GM23338 (cell line): ENCODE data around the gene MAMDC2. TPM values are rescaled to one million over a fixed set of nuclear protein-coding genes. Genes with fewer than 3 reads are reported as not detected.

Experiments used
- ATAC-seq: fragments of 200-7000 bp; cut with Tn5 transposase; 3 replicates; pipeline ENCODE4 v1.9.1; 2020
- DNase-seq: peaks from one replicate; pipeline ENCODE4 v3.0.0-alpha.2; 2015; ENCODE audit warnings: low spot score
- H2AFZ ChIP-seq: fragments of 200-600 bp; sonication (generic); 2 replicates; pipeline ENCODE4 v1.8.0; 2016; ENCODE audit warnings: antibody characterized with exemption, mild to moderate bottlenecking, moderate library complexity
- H3F3A ChIP-seq: fragments of 200-600 bp; sonication (generic); replicated peaks from 2 replicates; pipeline ENCODE4 v1.8.0; 2017; ENCODE audit warnings: antibody characterized with exemption, mixed run types, low read depth
- H3K27ac ChIP-seq: fragments of 200-600 bp; sonication (generic); 2 replicates; pipeline ENCODE4 v1.6.1; 2016; ENCODE audit warnings: low read depth
- H3K27me3 ChIP-seq: fragments of 200-600 bp; sonication (generic); 2 replicates; pipeline ENCODE4 v1.8.0; 2016; ENCODE audit warnings: mild to moderate bottlenecking, mixed run types, moderate library complexity; ENCODE audit not compliant: insufficient read depth
- H3K36me3 ChIP-seq: fragments of 200-600 bp; sonication (generic); 2 replicates; pipeline ENCODE4 v1.8.0; 2016; ENCODE audit warnings: mild to moderate bottlenecking; ENCODE audit not compliant: insufficient read depth
- H3K4me1 ChIP-seq: fragments of 200-600 bp; sonication (generic); 2 replicates; pipeline ENCODE4 v1.8.0; 2016; ENCODE audit warnings: mild to moderate bottlenecking, moderate library complexity; ENCODE audit not compliant: insufficient read depth
- H3K4me2 ChIP-seq: fragments of 200-600 bp; sonication (generic); 2 replicates; pipeline ENCODE4 v1.7.1; 2017; ENCODE audit warnings: mixed run types
- H3K4me3 ChIP-seq: fragments of 200-600 bp; sonication (generic); 2 replicates; pipeline ENCODE4 v1.6.1; 2016; ENCODE audit warnings: mixed run types
- H3K79me2 ChIP-seq: fragments of 200-600 bp; sonication (generic); replicated peaks from 2 replicates; pipeline ENCODE4 v1.8.0; 2017; ENCODE audit warnings: mild to moderate bottlenecking; ENCODE audit not compliant: insufficient read depth
- H3K9me2 ChIP-seq: fragments of 200-600 bp; sonication (generic); 2 replicates; pipeline ENCODE4 v1.8.0; 2017; ENCODE audit not compliant: insufficient read depth
- H4K20me1 ChIP-seq: fragments of 200-600 bp; sonication (generic); replicated peaks from 2 replicates; pipeline ENCODE4 v1.8.0; 2017; ENCODE audit warnings: mild to moderate bottlenecking; ENCODE audit not compliant: insufficient read depth
- H3K27ac Mint-ChIP-seq: 2 replicates; pipeline ENCODE4 v1.8.0; 2020; ENCODE audit warnings: inconsistent platforms, mild to moderate bottlenecking, moderate library complexity, mixed read lengths
- H3K27me3 Mint-ChIP-seq: 3 replicates; pipeline ENCODE4 v1.8.0; 2022; ENCODE audit warnings: low read depth, mild to moderate bottlenecking, moderate library complexity, mixed read lengths, inconsistent platforms; ENCODE audit not compliant: insufficient read depth, poor library complexity
- H3K36me3 Mint-ChIP-seq: 3 replicates; pipeline ENCODE4 v1.8.0; 2021; ENCODE audit warnings: low read depth, mild to moderate bottlenecking, inconsistent platforms, moderate library complexity, mixed read lengths
- H3K4me1 Mint-ChIP-seq: 3 replicates; pipeline ENCODE4 v1.8.0; 2020; ENCODE audit warnings: mild to moderate bottlenecking, inconsistent platforms, mixed read lengths
- H3K4me3 Mint-ChIP-seq: 3 replicates; pipeline ENCODE4 v1.8.0; 2021; ENCODE audit warnings: moderate library complexity, mild to moderate bottlenecking, inconsistent platforms, mixed read lengths
- H3K9me3 Mint-ChIP-seq: 3 replicates; pipeline ENCODE4 v1.8.0; 2020; ENCODE audit warnings: moderate library complexity, mild to moderate bottlenecking, inconsistent platforms, mixed read lengths
- EZH2phosphoT487 ChIP-seq: fragments of 200-600 bp; sonication (generic); IDR thresholded peaks from one replicate; pipeline ENCODE4 v1.8.1; 2018; ENCODE audit warnings: antibody characterized with exemption; ENCODE audit not compliant: unreplicated experiment
- JUNB ChIP-seq: IDR thresholded peaks from one replicate; pipeline ENCODE4 v1.6.1; 2016; ENCODE audit warnings: antibody characterized with exemption; ENCODE audit not compliant: unreplicated experiment
- NANOG ChIP-seq: IDR thresholded peaks from 2 replicates; pipeline ENCODE4 v1.6.1; 2016; ENCODE audit warnings: antibody characterized with exemption, borderline replicate concordance
- POLR2AphosphoS5 ChIP-seq: IDR thresholded peaks from 2 replicates; pipeline ENCODE4 v1.6.1; 2016; ENCODE audit warnings: antibody characterized with exemption, low read depth
- STAT1 ChIP-seq: IDR thresholded peaks from one replicate; pipeline ENCODE4 v1.6.1; 2016; ENCODE audit warnings: antibody characterized with exemption; ENCODE audit not compliant: unreplicated experiment
- ZNF114 ChIP-seq: fragments of 250-450 bp; sonication (Bioruptor Pico); IDR thresholded peaks from 2 replicates; pipeline ENCODE4 v1.5.0; 2020; ENCODE audit warnings: mild to moderate bottlenecking, moderate library complexity
- ZNF331 ChIP-seq: fragments of 250-450 bp; sonication (Bioruptor Pico); IDR thresholded peaks from 2 replicates; pipeline ENCODE4 v1.5.0; 2020; ENCODE audit warnings: low read depth, mild to moderate bottlenecking, moderate library complexity
- ZNF462 ChIP-seq: fragments of 250-450 bp; sonication (Bioruptor Pico); IDR thresholded peaks from 2 replicates; pipeline ENCODE4 v1.5.0; 2020; ENCODE audit warnings: mild to moderate bottlenecking, moderate library complexity
- polyA plus RNA-seq: library from polyadenylated mRNA; unstranded; fragments of >200 nt; fragmentation: Nextera tagmentation; extraction: Ambion mirVana; gene quantifications from 2 replicates; pipeline ENCODE4 v1.2.1, GENCODE V29; 2016
- total RNA-seq: library from RNA; depleted of rRNA; stranded (reverse); fragments of >200 nt; shearing (Covaris generic); gene quantifications from 2 replicates; pipeline ENCODE4 v1.2.3, GENCODE V29; 2014
- TF ChIP-seq, protein P1 (sequence below), 2 experiments: fragments of 200-600 bp in 1 of 2; sonication (generic) in 1 of 2; conservative IDR thresholded peaks; 2 replicates each; pipeline versions ENCODE4 v1.5.1 to v1.6.1; 2016 to 2017; ENCODE audit warnings: antibody characterized with exemption in 2 of 2, low read depth in 2 of 2, mild to moderate bottlenecking in 2 of 2, moderate library complexity in 1 of 2

Gene MAMDC2
- total and polyA plus RNA-seq, 2 experiments from 2014 or later: 7.7 to 19.6 TPM

DNA sequence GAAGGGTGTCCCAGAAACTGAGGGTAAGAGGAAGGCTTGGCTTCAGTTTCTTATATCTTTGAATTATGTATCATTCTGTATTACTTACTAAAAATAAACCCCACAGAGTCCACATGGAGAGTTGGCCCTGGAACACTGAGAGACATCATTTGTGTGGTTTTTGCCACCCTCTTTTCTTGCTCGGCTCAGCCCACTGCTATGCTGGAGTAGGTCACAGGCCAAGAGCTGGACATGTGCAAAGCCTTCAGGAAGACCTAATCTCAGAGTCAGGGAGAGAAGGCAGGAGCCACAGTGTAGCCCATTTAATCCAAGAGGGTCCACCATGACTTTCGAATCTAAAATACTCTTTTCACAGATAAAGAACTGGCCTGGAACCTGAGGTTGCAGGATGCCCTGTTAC is 47.5 kb downstream of the MAMDC2 start (continued):
- TF ChIP-seq ZNF462 (CRISPR knock-in tag): no peak
- TF ChIP-seq ZNF331: no peak
- TF ChIP-seq, protein P1, sequence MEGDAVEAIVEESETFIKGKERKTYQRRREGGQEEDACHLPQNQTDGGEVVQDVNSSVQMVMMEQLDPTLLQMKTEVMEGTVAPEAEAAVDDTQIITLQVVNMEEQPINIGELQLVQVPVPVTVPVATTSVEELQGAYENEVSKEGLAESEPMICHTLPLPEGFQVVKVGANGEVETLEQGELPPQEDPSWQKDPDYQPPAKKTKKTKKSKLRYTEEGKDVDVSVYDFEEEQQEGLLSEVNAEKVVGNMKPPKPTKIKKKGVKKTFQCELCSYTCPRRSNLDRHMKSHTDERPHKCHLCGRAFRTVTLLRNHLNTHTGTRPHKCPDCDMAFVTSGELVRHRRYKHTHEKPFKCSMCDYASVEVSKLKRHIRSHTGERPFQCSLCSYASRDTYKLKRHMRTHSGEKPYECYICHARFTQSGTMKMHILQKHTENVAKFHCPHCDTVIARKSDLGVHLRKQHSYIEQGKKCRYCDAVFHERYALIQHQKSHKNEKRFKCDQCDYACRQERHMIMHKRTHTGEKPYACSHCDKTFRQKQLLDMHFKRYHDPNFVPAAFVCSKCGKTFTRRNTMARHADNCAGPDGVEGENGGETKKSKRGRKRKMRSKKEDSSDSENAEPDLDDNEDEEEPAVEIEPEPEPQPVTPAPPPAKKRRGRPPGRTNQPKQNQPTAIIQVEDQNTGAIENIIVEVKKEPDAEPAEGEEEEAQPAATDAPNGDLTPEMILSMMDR (conservative IDR thresholded peaks at IDR 0.05; ENCODE audit: low read depth in 2 of 2): no peak
- TF ChIP-seq ZNF114 (CRISPR knock-in tag): no peak
- TF ChIP-seq NANOG: no peak
- TF ChIP-seq EZH2phosphoT487: no peak

- TF ChIP-seq POLR2AphosphoS5: no peak
- TF ChIP-seq STAT1: no peak
- TF ChIP-seq JUNB: no peak
- no peak for TF ChIP-seq NANOG
- TF ChIP-seq, protein P1 (conservative IDR thresholded peaks at IDR 0.05; ENCODE audit: low read depth in 2 of 2): no peak
- Mint-ChIP-seq H3K9me3 (no peaks in the 10 kb centered on the region), H3K4me1 (no peaks in the 10 kb centered on the region), H3K4me3 (no peak overlapping the region), H3K36me3 (no peaks in the 10 kb centered on the region), H3K27ac (no peak overlapping the region), H3K27me3 (peaks cover 3% of the 10 kb centered on the region)
- Histone ChIP-seq H3K9me2 (no peaks in the 10 kb centered on the region), H3K4me2 (no peak overlapping the region), H3K36me3 (no peaks in the 10 kb centered on the region), H3K4me3 (no peak overlapping the region), H3K27ac (no peak overlapping the region), H3K27me3 (no peaks in the 10 kb centered on the region), H3K79me2 (no peaks in the 10 kb centered on the region), H3F3A (no peaks in the 10 kb centered on the region), H3K4me1 (peaks cover 8% of the 10 kb centered on the region; the same call in 1 of the 2 replicates), H4K20me1 (no peaks in the 10 kb centered on the region), H2AFZ (no peak overlapping the region)
- ATAC-seq (no peak), DNase-seq (no peak)
These were observed 47.9 kb downstream of the MAMDC2 start for GRCh38 chr9:70091572-70091971.
